ENCODE measurements around the gene RAP1GAP2. TPM values are rescaled to one million over a fixed set of nuclear protein-coding genes. Genes with fewer than 3 reads are reported as not detected.
"Not testable (repeated sequence)": the region's sequence is repeated elsewhere in the genome, so short reads cannot be mapped to it uniquely, and the experiment has no call there.

The RAP1GAP2 gene
- total RNA-seq, 2 experiments from 2014 or later, result not detected

DNA sequence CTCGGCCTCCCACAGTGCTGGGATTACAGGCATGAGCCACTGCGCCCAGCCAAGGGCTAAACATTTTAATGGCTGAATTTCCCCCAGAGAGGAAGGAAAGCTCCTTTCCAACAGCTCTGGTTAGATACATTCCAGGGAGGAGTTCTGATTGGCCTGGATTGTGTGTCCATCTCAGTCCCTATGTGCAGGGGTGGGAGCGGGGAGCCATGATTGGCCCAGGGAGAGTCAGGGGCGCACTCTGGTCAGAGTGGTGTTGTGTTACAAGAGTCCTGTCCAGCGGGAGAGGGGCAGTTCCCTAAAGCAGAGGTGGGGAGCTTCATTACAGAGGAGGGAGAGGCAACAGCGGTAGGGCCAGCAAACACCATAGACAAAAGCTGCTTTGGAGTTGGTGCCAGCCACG is 75.0 kb downstream of the RAP1GAP2 start:
- no peak overlapping the region for H3K4me3 Mint-ChIP-seq
- DNase-seq, result no peak
- no peaks in the 10 kb centered on the region for H3K4me1 Mint-ChIP-seq
- H3K27me3 Mint-ChIP-seq, result no peaks in the 10 kb centered on the region
- no peak overlapping the region for H3K27ac Mint-ChIP-seq
- H3K9me3 Mint-ChIP-seq, result no peaks in the 10 kb centered on the region
- no peaks in the 10 kb centered on the region for H3K36me3 Mint-ChIP-seq

DNA sequence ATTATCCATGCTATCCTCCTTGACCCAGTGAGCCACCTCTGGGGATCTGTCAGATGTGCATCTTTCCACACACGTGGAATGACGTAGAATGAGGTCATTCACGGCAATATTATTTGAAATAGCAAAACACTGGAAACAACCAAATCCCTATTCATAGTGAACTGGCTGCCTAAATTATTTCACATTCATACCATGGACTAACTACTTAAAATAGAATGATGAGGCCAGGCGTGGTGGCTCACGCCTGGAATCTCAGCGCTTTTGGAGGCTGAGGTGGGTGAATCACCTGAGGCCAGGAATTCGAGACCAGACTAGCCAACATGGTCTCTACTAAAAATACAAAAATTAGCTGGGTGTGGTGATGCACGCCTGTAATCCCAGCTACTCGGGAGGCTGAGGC is 75.5 kb downstream of the RAP1GAP2 start:
- H3K36me3 Mint-ChIP-seq, result no peaks in the 10 kb centered on the region
- H3K4me3 Mint-ChIP-seq, result no peak overlapping the region
- DNase-seq, result no peak
- no peaks in the 10 kb centered on the region for H3K27me3 Mint-ChIP-seq
- no peaks in the 10 kb centered on the region for H3K9me3 Mint-ChIP-seq
- no peaks in the 10 kb centered on the region for H3K4me1 Mint-ChIP-seq
- H3K27ac Mint-ChIP-seq, result no peak overlapping the region

DNA sequence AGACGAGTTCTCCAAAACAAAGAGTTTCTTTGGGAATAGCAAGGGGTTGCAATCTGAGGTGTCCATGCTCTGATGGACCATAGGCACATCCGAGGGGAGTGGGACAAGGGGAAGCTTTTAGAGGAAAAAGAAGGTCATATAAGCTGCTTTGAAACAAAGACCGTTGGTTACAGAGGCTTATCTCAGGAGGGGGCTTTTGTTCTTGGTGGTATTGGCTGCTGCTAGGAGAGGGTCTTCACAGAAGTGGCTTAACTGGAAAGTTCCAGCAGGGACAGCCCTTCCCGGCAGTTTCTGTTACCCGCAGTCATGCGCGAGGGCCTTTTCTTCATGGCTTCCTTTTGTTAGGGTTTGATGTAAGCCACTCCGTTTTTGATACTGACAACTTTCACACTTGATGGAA is 76.0 kb downstream of the RAP1GAP2 start:
- Mint-ChIP-seq H3K9me3 (no peaks in the 10 kb centered on the region), H3K4me1 (no peaks in the 10 kb centered on the region), H3K27ac (no peak overlapping the region), H3K4me3 (no peak overlapping the region), H3K36me3 (no peaks in the 10 kb centered on the region), H3K27me3 (no peaks in the 10 kb centered on the region)
- DNase-seq, result no peak

DNA sequence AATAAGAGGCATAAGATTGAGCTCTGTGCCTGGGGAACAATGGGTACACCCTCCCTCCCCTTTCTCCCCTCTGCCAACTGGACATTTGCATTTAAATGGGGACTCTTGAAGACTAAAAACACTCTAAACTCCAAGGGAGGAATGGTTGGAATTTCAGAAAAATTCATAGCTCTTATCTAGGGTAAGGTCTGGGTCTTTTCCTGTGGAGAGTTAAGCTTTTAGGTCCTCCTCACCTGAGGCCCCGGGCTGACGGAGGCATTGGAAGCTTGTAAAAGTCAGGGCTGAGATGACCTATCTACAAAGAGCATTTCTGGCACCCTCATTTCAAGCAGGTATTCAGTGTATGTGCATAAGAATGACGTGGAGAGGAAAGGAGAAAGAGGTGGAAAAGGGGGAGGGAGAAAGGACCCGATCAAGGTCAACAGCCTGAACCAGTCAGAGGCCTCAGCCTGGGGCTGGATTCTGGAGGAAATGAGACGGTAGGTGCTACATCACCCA is 78.0 kb downstream of the RAP1GAP2 start:
- Mint-ChIP-seq H3K9me3 (no peaks in the 10 kb centered on the region), H3K4me1 (no peaks in the 10 kb centered on the region), H3K27me3 (no peaks in the 10 kb centered on the region), H3K27ac (no peak overlapping the region), H3K4me3 (no peak overlapping the region), H3K36me3 (no peaks in the 10 kb centered on the region)
- DNase-seq, result no peak

DNA sequence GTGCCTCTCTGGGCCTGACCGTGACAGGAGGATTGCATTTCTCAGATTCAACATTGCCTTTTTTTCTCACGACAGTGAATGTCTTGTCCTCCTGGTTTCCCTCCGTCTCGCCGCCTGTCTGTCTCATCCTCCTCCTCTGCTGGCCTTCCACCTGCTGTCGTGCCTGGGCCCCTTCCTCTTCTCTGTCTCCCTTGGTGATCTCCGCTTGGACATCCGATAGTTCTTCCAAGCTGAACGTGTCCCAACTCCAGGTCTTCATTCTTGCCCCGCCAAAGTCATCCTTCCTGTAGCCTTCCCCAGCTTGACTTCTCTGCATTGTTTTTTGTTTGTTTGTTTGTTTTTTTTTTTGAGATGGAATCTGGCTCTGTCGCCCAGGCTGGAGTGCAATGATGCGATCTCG is 79.4 kb downstream of the RAP1GAP2 start:
- Mint-ChIP-seq H3K4me1 (peaks cover 3% of the 10 kb centered on the region), H3K27me3 (no peaks in the 10 kb centered on the region), H3K9me3 (no peaks in the 10 kb centered on the region), H3K27ac (no peak overlapping the region), H3K36me3 (no peaks in the 10 kb centered on the region), H3K4me3 (no peak overlapping the region)
- no peak for DNase-seq

DNA sequence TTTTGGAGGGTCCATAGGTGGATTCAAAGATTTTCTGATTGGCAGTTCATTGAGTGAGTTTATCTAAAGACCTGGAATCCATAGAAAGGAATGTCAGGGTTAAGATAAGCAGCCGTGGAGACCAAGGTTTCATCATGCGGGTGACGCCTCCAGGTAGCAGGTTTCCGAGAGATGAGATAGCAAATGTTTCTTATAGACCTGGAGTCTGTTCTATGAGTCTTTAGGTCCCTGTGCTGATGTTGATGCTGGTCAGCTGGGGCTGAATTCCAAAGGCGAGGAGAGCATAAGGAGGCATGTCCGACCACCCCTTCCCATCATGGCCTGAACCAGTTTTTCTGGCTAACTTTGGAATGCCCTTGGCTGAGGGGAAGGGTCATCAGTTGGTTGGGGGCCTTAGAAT is 80.2 kb downstream of the RAP1GAP2 start:
- Mint-ChIP-seq H3K4me1 (peaks cover 3% of the 10 kb centered on the region), H3K36me3 (no peaks in the 10 kb centered on the region), H3K27me3 (no peaks in the 10 kb centered on the region), H3K27ac (no peak overlapping the region), H3K4me3 (no peak overlapping the region), H3K9me3 (peaks cover 2% of the 10 kb centered on the region)
- DNase-seq, result no peak

DNA sequence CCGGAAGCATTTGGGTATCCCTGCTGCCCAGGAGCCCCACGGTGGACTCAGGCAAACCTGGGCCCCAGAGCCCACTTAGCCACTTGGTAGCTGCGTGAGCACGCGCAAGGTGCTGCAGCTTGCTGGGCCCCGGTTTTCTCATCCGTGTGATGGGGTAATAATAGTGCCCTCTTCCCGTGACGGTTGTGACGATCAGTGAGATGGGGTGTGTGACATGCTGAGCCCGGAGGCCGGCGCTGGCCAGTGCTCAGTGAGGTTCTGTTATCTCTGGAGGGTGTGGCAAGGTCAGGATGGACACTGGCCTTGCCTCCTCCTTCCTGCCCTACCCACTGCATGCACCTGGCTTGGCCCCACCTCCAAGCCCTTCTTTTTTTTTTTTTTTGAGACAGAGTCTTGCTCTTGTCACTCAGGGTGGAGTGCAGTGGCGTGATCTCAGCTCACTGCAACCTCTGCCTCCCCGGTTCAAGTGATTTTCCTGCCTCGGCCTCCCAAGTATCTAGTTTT is 82.6 kb downstream of the RAP1GAP2 start:
- Mint-ChIP-seq H3K36me3 (no peaks in the 10 kb centered on the region), H3K4me1 (peaks cover 3% of the 10 kb centered on the region), H3K27ac (no peak overlapping the region), H3K4me3 (no peak overlapping the region), H3K9me3 (peaks cover 3% of the 10 kb centered on the region), H3K27me3 (no peaks in the 10 kb centered on the region)
- no peak for DNase-seq

DNA sequence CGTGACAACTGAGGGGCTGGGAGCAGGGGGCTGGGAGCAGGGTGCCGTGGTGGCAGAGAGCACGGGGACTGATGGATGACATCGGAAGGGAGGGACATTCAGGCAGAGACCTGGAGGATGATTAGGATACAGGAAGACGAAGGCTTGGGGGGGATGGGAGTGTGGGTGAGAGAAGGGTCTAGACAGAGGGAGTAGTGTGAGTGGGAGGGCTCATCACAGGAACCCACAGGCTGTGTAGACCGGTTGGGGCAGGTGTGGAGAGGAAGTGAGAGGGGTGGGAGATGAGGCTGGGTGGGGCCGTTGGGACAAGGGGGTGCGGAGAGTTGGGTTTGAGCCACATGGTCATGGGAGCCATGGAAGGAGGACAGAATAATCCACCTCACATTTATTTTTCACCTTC is 83.8 kb downstream of the RAP1GAP2 start:
- Mint-ChIP-seq H3K9me3 (peaks cover 3% of the 10 kb centered on the region), H3K27ac (no peak overlapping the region), H3K27me3 (no peaks in the 10 kb centered on the region), H3K36me3 (no peaks in the 10 kb centered on the region), H3K4me1 (peaks cover 3% of the 10 kb centered on the region), H3K4me3 (no peak overlapping the region)
- DNase-seq, result no peak

DNA sequence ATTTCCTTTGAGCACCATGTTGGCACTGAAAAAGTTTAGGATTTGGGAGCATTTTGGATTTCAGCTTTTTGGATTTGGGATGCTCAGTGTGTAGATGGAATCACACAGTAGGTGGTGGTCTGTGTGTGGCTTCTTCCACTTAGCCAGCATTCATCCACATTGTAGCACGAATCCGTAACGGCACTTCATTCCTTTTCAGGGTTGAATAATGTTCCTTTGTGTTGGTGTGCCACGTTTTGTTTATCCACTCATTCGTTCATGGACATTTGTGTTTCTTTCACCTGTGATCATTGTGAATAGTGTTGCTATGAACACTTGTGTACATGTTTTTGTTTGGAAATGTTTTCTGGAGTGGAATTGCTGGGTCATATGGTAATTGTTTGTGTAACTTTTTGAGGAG is 85.1 kb downstream of the RAP1GAP2 start:
- no peak for DNase-seq
- peaks cover 3% of the 10 kb centered on the region for H3K9me3 Mint-ChIP-seq
- no peaks in the 10 kb centered on the region for H3K27me3 Mint-ChIP-seq
- H3K4me1 Mint-ChIP-seq, result peaks cover 3% of the 10 kb centered on the region
- H3K36me3 Mint-ChIP-seq, result no peaks in the 10 kb centered on the region
- no peak overlapping the region for H3K27ac Mint-ChIP-seq
- no peak overlapping the region for H3K4me3 Mint-ChIP-seq

DNA sequence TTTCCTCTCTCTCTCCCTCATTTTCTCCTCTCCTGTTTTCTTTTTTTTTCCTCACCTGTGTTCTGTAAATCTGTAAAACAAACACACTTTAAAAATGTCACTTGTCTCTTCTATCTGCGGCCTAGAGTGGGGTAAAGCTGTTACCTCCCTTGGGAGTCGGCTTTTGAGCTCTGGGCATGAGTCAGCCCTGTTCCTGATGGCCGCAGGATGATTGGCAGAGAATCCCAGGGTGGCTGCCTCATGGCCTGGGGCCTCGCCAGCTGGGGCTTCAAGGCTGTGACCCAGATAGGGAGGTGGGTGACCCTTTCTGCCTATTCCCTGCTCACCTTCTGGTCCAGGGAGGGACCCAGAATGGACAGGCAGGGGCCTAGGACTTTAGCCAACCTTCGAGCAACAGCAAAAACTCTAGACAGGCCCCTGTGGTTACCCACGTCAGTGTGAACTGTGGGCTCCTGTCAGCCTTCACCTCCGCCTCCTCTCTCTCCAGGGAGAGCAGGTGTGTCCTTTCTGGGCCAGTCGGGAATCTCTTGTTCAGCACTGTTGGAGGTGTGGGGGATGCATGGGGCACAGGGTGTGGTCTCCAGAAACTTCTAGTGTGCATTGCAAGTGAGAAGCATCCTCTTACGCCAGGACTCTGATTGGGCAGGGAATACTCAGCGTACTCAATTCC is 87.4 kb downstream of the RAP1GAP2 start:
- DNase-seq, result no peak
- Mint-ChIP-seq H3K4me1 (peaks cover 3% of the 10 kb centered on the region), H3K9me3 (peaks cover 3% of the 10 kb centered on the region), H3K4me3 (no peak overlapping the region), H3K27ac (no peak overlapping the region), H3K27me3 (no peaks in the 10 kb centered on the region), H3K36me3 (no peaks in the 10 kb centered on the region)

DNA sequence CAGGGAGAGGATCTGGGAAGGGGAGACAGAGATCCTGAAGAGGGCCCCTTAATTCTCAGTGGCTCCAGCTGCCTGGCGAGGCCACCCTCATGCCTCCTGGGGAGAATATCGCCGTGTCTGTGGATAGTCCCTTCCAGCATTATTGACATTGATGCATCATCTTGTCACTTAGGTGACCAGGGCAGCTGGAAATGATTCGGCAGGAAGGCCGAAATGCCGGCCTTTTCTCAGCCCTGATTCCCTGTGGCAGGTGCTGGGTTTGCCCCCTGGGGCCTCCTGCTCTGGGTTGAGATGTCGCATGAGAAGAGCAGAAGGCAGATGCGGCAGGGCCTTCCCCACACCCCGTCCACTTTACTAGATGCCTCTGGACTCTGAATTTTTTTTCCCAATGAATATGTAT is 89.5 kb downstream of the RAP1GAP2 start:
- no peaks in the 10 kb centered on the region for H3K4me1 Mint-ChIP-seq
- H3K27ac Mint-ChIP-seq, result no peak overlapping the region
- peaks cover 3% of the 10 kb centered on the region for H3K9me3 Mint-ChIP-seq
- H3K4me3 Mint-ChIP-seq, result no peak overlapping the region
- H3K27me3 Mint-ChIP-seq, result no peaks in the 10 kb centered on the region
- no peaks in the 10 kb centered on the region for H3K36me3 Mint-ChIP-seq
- DNase-seq, result no peak

DNA sequence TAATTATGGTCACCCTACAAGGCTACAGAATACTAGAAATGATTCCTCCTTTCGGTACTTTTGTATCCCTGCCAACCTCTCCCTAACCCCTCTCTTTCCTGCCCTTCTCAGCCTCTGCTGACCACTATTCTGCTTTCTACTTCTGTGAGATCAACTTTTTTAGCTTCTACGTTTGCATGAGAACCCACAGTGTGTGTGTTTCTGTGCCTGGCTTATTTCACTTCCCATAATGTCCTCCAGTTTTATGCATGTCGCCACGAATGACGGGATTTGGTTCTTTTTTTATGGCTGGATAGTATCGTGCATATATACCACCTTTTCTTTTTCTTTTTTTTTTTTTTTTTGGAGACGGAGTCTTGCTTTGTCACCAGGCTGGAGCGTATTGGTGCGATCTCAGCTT is 92.1 kb downstream of the RAP1GAP2 start:
- no peaks in the 10 kb centered on the region for H3K36me3 Mint-ChIP-seq
- no peak overlapping the region for H3K4me3 Mint-ChIP-seq
- no peaks in the 10 kb centered on the region for H3K4me1 Mint-ChIP-seq
- H3K27ac Mint-ChIP-seq, result no peak overlapping the region
- DNase-seq, result no peak
- H3K27me3 Mint-ChIP-seq, result no peaks in the 10 kb centered on the region
- H3K9me3 Mint-ChIP-seq, result no peaks in the 10 kb centered on the region

DNA sequence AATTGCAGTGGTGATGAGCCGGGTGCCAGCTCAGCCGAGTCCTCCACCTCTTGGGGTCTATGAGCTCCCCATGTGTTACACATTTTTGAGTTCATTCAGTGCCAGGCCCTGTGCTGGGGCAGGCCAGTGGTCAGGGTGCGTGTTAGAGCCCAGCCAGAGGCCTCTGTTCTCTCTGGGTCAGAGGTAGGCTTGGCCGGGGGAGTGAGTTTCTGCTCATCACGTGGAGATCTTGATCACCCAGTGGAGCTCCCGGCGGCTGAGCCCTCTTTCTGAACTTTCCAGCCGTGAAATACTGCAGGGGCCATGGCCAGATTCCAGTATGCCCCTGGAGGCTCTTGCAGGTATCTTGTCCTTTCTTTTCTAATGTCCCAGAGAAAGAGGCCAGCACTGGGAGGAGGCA is 93.0 kb downstream of the RAP1GAP2 start:
- no peak for DNase-seq
- H3K27ac Mint-ChIP-seq, result no peak overlapping the region

DNA sequence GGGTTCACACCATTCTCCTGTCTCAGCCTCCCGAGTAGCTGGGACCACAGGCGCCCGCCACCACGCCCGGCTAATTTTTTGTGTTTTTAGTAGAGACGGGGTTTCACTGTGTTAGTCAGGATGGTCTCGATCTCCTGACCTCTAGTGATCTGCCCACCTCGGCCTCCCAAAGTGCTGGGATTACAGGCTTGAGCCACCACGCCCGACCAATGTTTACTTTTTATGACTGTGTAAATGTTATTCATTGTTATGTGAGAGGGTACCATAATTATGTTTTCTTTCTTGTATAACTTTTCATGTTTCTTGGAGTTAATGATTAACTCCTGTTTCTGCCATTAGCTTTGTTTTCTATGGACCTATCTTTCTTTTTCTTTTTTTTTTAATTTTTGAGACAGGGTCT is 94.5 kb downstream of the RAP1GAP2 start:
- H3K27ac Mint-ChIP-seq, result not testable (repeated sequence)

More for the DNA sequence above, 93.0 kb downstream of the RAP1GAP2 start:
- Mint-ChIP-seq H3K4me3 (no peak overlapping the region), H3K4me1 (no peaks in the 10 kb centered on the region), H3K9me3 (no peaks in the 10 kb centered on the region), H3K27me3 (no peaks in the 10 kb centered on the region), H3K36me3 (no peaks in the 10 kb centered on the region)

DNA sequence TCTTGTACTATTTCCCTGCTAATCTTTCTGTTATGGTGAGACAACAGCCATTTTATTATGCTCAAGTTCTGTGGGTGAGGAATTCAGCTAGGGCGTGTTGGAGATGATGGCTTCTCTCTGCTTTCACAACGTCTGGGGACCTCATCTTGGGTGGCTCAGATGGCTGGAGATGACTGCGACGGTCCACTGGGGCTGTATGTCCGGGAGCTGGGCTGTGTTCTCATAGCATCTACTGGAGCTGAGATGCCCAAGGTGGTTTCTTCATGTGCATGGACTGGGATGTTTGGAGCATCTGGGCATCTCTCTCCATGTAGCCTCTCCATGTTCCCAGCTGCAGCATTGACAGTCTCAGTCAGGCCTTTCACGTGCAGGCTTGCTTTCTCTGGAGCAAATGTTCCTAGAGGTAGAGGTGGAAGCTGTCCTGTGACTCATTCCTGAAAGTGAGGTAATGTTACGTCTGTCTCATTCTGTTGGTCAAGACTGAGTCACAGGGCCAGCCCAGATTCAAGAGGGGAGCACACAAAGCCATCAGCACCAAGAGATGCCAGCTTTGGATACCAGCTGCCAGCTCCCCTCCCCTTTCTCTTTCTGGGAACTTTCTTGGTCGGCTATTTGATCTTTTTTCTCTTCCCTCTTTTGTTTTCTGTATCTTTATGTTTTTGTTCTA is 96.2 kb downstream of the RAP1GAP2 start:
- H3K36me3 Mint-ChIP-seq, result no peaks in the 10 kb centered on the region
- no peak for DNase-seq
- no peak overlapping the region for H3K4me3 Mint-ChIP-seq
- no peaks in the 10 kb centered on the region for H3K9me3 Mint-ChIP-seq
- H3K27me3 Mint-ChIP-seq, result no peaks in the 10 kb centered on the region
- H3K4me1 Mint-ChIP-seq, result no peaks in the 10 kb centered on the region
- H3K27ac Mint-ChIP-seq, result no peak overlapping the region

More for the DNA sequence above, 94.5 kb downstream of the RAP1GAP2 start:
- H3K4me3 Mint-ChIP-seq, DNase-seq, H3K9me3 Mint-ChIP-seq, H3K36me3 Mint-ChIP-seq, H3K4me1 Mint-ChIP-seq, H3K27me3 Mint-ChIP-seq: not testable (repeated sequence)

DNA sequence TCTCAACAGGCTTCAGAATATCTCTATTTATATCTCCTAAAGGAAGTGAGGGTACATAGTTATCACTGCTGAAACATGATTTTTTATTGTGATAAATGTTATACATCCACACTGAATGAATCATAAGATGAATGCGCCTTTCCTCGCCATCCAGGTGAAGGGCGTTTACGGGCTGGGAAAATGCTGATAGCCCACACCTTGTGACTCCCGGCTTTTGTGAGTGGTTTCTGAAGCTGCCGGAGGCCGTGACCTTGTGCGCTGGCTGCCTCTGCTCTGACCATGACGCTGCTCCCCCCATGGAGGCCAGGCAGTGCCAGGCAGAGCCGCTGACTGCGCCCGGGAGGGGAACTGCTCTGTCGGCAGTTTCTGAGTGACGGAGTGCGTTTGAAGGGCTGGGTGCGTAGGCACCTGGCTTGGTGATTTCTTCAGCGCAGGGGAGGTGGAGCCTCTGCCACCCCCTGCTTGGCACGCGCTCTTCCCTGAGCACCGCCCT is 97.2 kb downstream of the RAP1GAP2 start:
- no peak overlapping the region for H3K27ac Mint-ChIP-seq
- no peak for DNase-seq
- H3K9me3 Mint-ChIP-seq, result no peaks in the 10 kb centered on the region
- no peaks in the 10 kb centered on the region for H3K27me3 Mint-ChIP-seq
- no peak overlapping the region for H3K4me3 Mint-ChIP-seq
- no peaks in the 10 kb centered on the region for H3K4me1 Mint-ChIP-seq
- no peaks in the 10 kb centered on the region for H3K36me3 Mint-ChIP-seq

All from activated naive CD8-positive, alpha-beta T cell treated with anti-CD3 and anti-CD28 coated beads for 36 hours (primary cell).